Measurements from ENCODE around the gene SLC22A25.
A peak's percentile ranks its signal among the peaks of the same experiment; 100 is the strongest.

SLC22A25 gene

GRCh38 chr11:63229815-63230214 lies 13.6 kb downstream of the SLC22A25 start:
- no peak for DNase-seq (ENCODE audit: extremely low read depth, low read depth)
- no peak for TF ChIP-seq CTCF (IDR thresholded peaks at IDR 0.05; ENCODE audit: low read depth, low read length)

- TF ChIP-seq CTCF (IDR thresholded peaks at IDR 0.05; ENCODE audit: low read depth, low read length): no peak
- DNase-seq (ENCODE audit: extremely low read depth, low read depth): no peak
Observed at GRCh38 chr11:63227521-63228107, 15.8 kb downstream of the SLC22A25 start.

GRCh38 chr11:63226488-63227114 lies 16.8 kb downstream of the SLC22A25 start:
- no peak for TF ChIP-seq CTCF (IDR thresholded peaks at IDR 0.05; ENCODE audit: low read depth, low read length)
- DNase-seq (ENCODE audit: extremely low read depth, low read depth): no peak

GRCh38 chr11:63214093-63214492 lies 29.3 kb downstream of the SLC22A25 start:
- TF ChIP-seq CTCF (IDR thresholded peaks at IDR 0.05; ENCODE audit: low read depth, low read length): no peak

GRCh38 chr11:63212742-63213141 lies 30.7 kb downstream of the SLC22A25 start:
- peak; percentile 39 for TF ChIP-seq CTCF (IDR thresholded peaks at IDR 0.05; ENCODE audit: low read depth, low read length)
- no peak for DNase-seq (ENCODE audit: extremely low read depth, low read depth)

More at GRCh38 chr11:63214093-63214492, 29.3 kb downstream of the SLC22A25 start:
- DNase-seq (ENCODE audit: extremely low read depth, low read depth): no peak

GRCh38 chr11:63210111-63210510 lies 33.3 kb downstream of the SLC22A25 start:
- TF ChIP-seq CTCF (IDR thresholded peaks at IDR 0.05; ENCODE audit: low read depth, low read length): no peak
- no peak for DNase-seq (ENCODE audit: extremely low read depth, low read depth)

Measured in AG09319 (cell line).